H9 (cell line): ENCODE measurements around the gene DOC2A. TPM values are rescaled to one million over a fixed set of nuclear protein-coding genes. Genes with fewer than 3 reads are reported as not detected.
A peak's percentile ranks its signal among the peaks of the same experiment; 100 is the strongest.

Source experiments
- DNase-seq: peaks from one replicate; pipeline ENCODE4 v3.0.0-alpha.2; 2017
- H2AFZ ChIP-seq: one replicate; pipeline ENCODE4 v1.6.1; 2013; ENCODE audit warnings: mild to moderate bottlenecking, low read length, control low read depth, moderate library complexity
- H2AK5ac ChIP-seq: 2 replicates; pipeline ENCODE4 v1.6.1; 2013; ENCODE audit warnings: low read length, control low read depth, mixed read lengths; ENCODE audit not compliant: insufficient read length
- H2BK120ac ChIP-seq: one replicate; pipeline ENCODE4 v1.6.1; 2013; ENCODE audit warnings: low read depth, mild to moderate bottlenecking, low read length, control low read depth, inconsistent platforms; ENCODE audit not compliant: poor library complexity, severe bottlenecking
- H2BK12ac ChIP-seq: 2 replicates; pipeline ENCODE4 v1.6.1; 2013; ENCODE audit warnings: low read length, control low read depth, mixed read lengths, low read depth; ENCODE audit not compliant: insufficient read length
- H2BK15ac ChIP-seq: 2 replicates; pipeline ENCODE4 v1.6.1; 2013; ENCODE audit warnings: low read depth, low read length, control low read depth
- H2BK20ac ChIP-seq: one replicate; pipeline ENCODE4 v1.6.1; 2013; ENCODE audit warnings: low read depth, mild to moderate bottlenecking, low read length, control low read depth, inconsistent platforms; ENCODE audit not compliant: poor library complexity, severe bottlenecking
- H2BK5ac ChIP-seq: 2 replicates; pipeline ENCODE4 v1.6.1; 2013; ENCODE audit warnings: low read length, control low read depth, mixed read lengths; ENCODE audit not compliant: insufficient read length
- H3K14ac ChIP-seq: 2 replicates; pipeline ENCODE4 v1.6.1; 2013; ENCODE audit warnings: low read length, control low read depth; ENCODE audit not compliant: insufficient read depth
- H3K18ac ChIP-seq: 2 replicates; pipeline ENCODE4 v1.6.1; 2013; ENCODE audit warnings: low read depth, mild to moderate bottlenecking, mixed read lengths, low read length, control low read depth; ENCODE audit not compliant: insufficient read length
- H3K23ac ChIP-seq: 2 replicates; pipeline ENCODE4 v1.6.1; 2013; ENCODE audit warnings: low read length, control low read depth, mixed read lengths, low read depth; ENCODE audit not compliant: insufficient read length
- H3K23me2 ChIP-seq: 2 replicates; pipeline ENCODE4 v1.6.1; 2013; ENCODE audit warnings: low read depth, mild to moderate bottlenecking, mixed read lengths, low read length, control low read depth; ENCODE audit not compliant: insufficient read length, poor library complexity, severe bottlenecking
- H3K27ac ChIP-seq: 2 replicates; pipeline ENCODE4 v1.5.1; 2013; ENCODE audit warnings: low read length, control low read depth, mixed read lengths, low read depth; ENCODE audit not compliant: insufficient read length
- H3K27me3 ChIP-seq: 2 replicates; pipeline ENCODE4 v1.6.1; 2013; ENCODE audit warnings: low read length, control low read depth, inconsistent platforms; ENCODE audit not compliant: insufficient read depth
- H3K4ac ChIP-seq: 2 replicates; pipeline ENCODE4 v1.6.1; 2013; ENCODE audit warnings: low read depth, mild to moderate bottlenecking, control low read depth, inconsistent platforms, low read length, moderate library complexity
- H3K4me1 ChIP-seq: 2 replicates; pipeline ENCODE4 v1.6.1; 2013; ENCODE audit warnings: low read length, control low read depth, inconsistent platforms; ENCODE audit not compliant: insufficient read depth
- H3K4me2 ChIP-seq: 2 replicates; pipeline ENCODE4 v1.6.1; 2013; ENCODE audit warnings: low read length, control low read depth, mixed read lengths; ENCODE audit not compliant: insufficient read length, insufficient read depth
- H3K56ac ChIP-seq: 2 replicates; pipeline ENCODE4 v1.6.1; 2013; ENCODE audit warnings: low read depth, mild to moderate bottlenecking, mixed read lengths, low read length, control low read depth; ENCODE audit not compliant: insufficient read length
- H3K79me1 ChIP-seq: 2 replicates; pipeline ENCODE4 v1.6.1; 2013; ENCODE audit warnings: low read depth, mild to moderate bottlenecking, moderate library complexity, low read length, control low read depth, inconsistent platforms; ENCODE audit not compliant: insufficient read depth, poor library complexity, severe bottlenecking
- H3K79me2 ChIP-seq: 2 replicates; pipeline ENCODE4 v1.6.1; 2013; ENCODE audit warnings: low read length, control low read depth, inconsistent platforms; ENCODE audit not compliant: insufficient read depth
- H3K9ac ChIP-seq: 2 replicates; pipeline ENCODE4 v1.6.1; 2013; ENCODE audit warnings: low read length, control low read depth, mixed read lengths; ENCODE audit not compliant: insufficient read length; ENCODE audit errors: extremely low read depth
- H3K9me3 ChIP-seq: one replicate; pipeline ENCODE4 v1.6.1; 2013; ENCODE audit warnings: low read depth, low read length, inconsistent platforms; ENCODE audit not compliant: control insufficient read depth
- H3T11ph ChIP-seq: one replicate; pipeline ENCODE4 v1.6.1; 2013; ENCODE audit warnings: mild to moderate bottlenecking, low read length, control low read depth, inconsistent platforms
- H4K20me1 ChIP-seq: one replicate; pipeline ENCODE4 v1.6.1; 2013; ENCODE audit not compliant: control insufficient read depth, insufficient read length, insufficient read depth
- H4K5ac ChIP-seq: 2 replicates; pipeline ENCODE4 v1.6.1; 2013; ENCODE audit warnings: low read depth, mild to moderate bottlenecking, mixed read lengths, low read length, control low read depth; ENCODE audit not compliant: insufficient read length
- H4K8ac ChIP-seq: replicated peaks from 2 replicates; pipeline ENCODE4 v1.6.1; 2013; ENCODE audit warnings: low read length, control low read depth, mixed read lengths, low read depth; ENCODE audit not compliant: insufficient read length
- H4K91ac ChIP-seq: 2 replicates; pipeline ENCODE4 v1.6.1; 2013; ENCODE audit warnings: low read depth, mild to moderate bottlenecking, moderate library complexity, mixed read lengths, low read length, control low read depth; ENCODE audit not compliant: insufficient read length
- H3K27ac Mint-ChIP-seq, 3 experiments: 2 replicates in 2 of 3; 3 replicates in 1 of 3; pipeline ENCODE4 v1.8.0; 2020 to 2021; ENCODE audit warnings: mixed read lengths in 3 of 3, mild to moderate bottlenecking in 1 of 3, moderate library complexity in 1 of 3
- H3K27me3 Mint-ChIP-seq: 2 replicates; pipeline ENCODE4 v1.8.0; 2021; ENCODE audit warnings: low read depth, mild to moderate bottlenecking, moderate library complexity, mixed read lengths
- H3K36me3 Mint-ChIP-seq, 3 experiments: 2 replicates in 2 of 3; 3 replicates in 1 of 3; pipeline ENCODE4 v1.8.0; 2020 to 2021; ENCODE audit warnings: low read depth in 3 of 3, mixed read lengths in 3 of 3; ENCODE audit not compliant: insufficient read depth in 1 of 3
- H3K4me1 Mint-ChIP-seq, 2 experiments: 2 replicates each; pipeline ENCODE4 v1.8.0; 2020; ENCODE audit warnings: mixed read lengths in 2 of 2
- H3K4me3 Mint-ChIP-seq, 2 experiments: 2 replicates in 1 of 2; 3 replicates in 1 of 2; pipeline ENCODE4 v1.8.0; 2020 to 2021; ENCODE audit warnings: mild to moderate bottlenecking in 2 of 2, mixed read lengths in 2 of 2, moderate library complexity in 1 of 2
- H3K9me3 Mint-ChIP-seq, 2 experiments: 2 replicates in 1 of 2; 3 replicates in 1 of 2; pipeline ENCODE4 v1.8.0; 2020; ENCODE audit warnings: mild to moderate bottlenecking in 2 of 2, mixed read lengths in 2 of 2, moderate library complexity in 1 of 2
- WGBS: extraction: QIAGEN DNeasy Blood & Tissue Kit; methylation state at CpG from one replicate; pipeline ENCODE4 v1.1.7; 2013; ENCODE audit warnings: missing lambda C conversion rate, low lambda C conversion rate, mixed read lengths; ENCODE audit not compliant: insufficient read length; ENCODE audit errors: extremely low coverage; 5-methylcytosine and 5-hydroxymethylcytosine counted together
- total RNA-seq: library from RNA; stranded (reverse); gene quantifications from 2 replicates; pipeline ENCODE4 v1.2.1, GENCODE V29; 2021
- TF ChIP-seq, protein P1 (sequence below): fragments of 200-600 bp; sonication (generic); conservative IDR thresholded peaks from 3 replicates; pipeline ENCODE4 v1.8.0; 2021; ENCODE audit warnings: antibody characterized with exemption, mild to moderate bottlenecking

DOC2A gene
- total RNA-seq, 1 experiment from 2014 or later = 12.2 TPM

DNA sequence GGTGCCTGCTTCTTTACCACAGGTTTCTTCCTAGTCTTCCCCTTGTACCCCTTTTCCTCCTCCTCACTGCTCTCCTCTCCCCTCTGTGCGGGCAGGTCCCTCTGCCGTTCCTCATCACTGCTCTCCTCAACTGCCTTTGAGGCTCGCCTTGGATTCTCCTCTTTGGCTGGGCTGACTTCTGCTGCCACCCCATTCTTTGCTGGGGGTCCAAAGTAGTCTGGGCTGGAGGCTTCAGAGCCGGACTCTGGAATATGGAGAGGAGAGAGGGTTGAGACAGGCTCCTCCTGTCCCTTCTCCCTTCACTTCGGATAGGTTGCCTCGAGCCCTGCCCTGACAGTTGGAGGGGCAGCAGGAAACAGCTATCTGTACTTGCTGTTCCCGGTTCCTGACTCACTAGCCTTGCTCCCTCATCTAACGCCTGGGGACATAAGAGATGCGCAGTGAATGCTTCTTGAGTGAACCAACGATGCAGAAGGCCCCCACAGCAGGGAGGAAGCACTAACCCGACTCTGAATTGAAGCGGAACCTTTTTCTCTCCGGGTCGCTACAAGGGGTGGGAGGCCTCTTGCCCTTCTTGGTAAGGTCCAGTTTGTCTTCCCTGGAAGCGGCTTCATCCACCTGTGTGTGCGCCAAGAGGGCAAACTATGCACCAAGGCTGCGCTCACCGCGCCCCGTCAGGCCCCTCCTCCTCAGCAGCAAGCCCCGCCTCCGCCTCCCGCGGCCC is 16.1 kb downstream of the DOC2A start:
- Mint-ChIP-seq H3K36me3 (peaks cover 14 to 59% (median 34%) of the 10 kb centered on the region in 3 experiments), H3K9me3 (no peaks in the 10 kb centered on the region; a peak in 1 of 5 replicates)
- no peak overlapping the region for H3K9ac ChIP-seq

More for the DNA sequence above, 16.1 kb downstream of the DOC2A start:
- Histone ChIP-seq H3K27ac (no peak overlapping the region), H4K5ac (no peak overlapping the region), H4K8ac (no peak overlapping the region), H2AK5ac (no peak overlapping the region), H3K23me2 (peaks cover 9% of the 10 kb centered on the region), H3K27me3 (no peaks in the 10 kb centered on the region), H3K4ac (no peak overlapping the region), H3K4me2 (peak overlapping the region; percentile 92), H3K4me1 (no peaks in the 10 kb centered on the region), H2BK12ac (no peak overlapping the region), H3K23ac (no peak overlapping the region), H2BK15ac (no peak overlapping the region), H3K79me1 (no peaks in the 10 kb centered on the region), H4K20me1 (no peaks in the 10 kb centered on the region), H2BK20ac (no peak overlapping the region), H3K14ac (no peak overlapping the region), H3K18ac (no peak overlapping the region), H4K91ac (no peak overlapping the region), H3K9me3 (no peaks in the 10 kb centered on the region), H3K79me2 (no peaks in the 10 kb centered on the region; the same call in 1 of the 2 replicates), H3T11ph (no peak overlapping the region), H2AFZ (no peak overlapping the region), H2BK5ac (no peak overlapping the region), H3K56ac (no peak overlapping the region), H2BK120ac (no peak overlapping the region)
- TF ChIP-seq, protein P1, sequence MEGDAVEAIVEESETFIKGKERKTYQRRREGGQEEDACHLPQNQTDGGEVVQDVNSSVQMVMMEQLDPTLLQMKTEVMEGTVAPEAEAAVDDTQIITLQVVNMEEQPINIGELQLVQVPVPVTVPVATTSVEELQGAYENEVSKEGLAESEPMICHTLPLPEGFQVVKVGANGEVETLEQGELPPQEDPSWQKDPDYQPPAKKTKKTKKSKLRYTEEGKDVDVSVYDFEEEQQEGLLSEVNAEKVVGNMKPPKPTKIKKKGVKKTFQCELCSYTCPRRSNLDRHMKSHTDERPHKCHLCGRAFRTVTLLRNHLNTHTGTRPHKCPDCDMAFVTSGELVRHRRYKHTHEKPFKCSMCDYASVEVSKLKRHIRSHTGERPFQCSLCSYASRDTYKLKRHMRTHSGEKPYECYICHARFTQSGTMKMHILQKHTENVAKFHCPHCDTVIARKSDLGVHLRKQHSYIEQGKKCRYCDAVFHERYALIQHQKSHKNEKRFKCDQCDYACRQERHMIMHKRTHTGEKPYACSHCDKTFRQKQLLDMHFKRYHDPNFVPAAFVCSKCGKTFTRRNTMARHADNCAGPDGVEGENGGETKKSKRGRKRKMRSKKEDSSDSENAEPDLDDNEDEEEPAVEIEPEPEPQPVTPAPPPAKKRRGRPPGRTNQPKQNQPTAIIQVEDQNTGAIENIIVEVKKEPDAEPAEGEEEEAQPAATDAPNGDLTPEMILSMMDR = no peak
- Mint-ChIP-seq H3K4me1 (peaks cover 15 to 22% of the 10 kb centered on the region in 2 experiments), H3K27me3 (no peaks in the 10 kb centered on the region; the same call in 1 of the 2 replicates), H3K4me3 (peak overlapping the region; percentile 97 to 98), H3K27ac (peak overlapping the region; percentile 35 to 98 (median 96); a peak in 4 of 7 replicates)
- no peak for DNase-seq
- WGBS = no CpG with 5 or more reads among the region's 24 CpGs
